GM21576 (cell line): ENCODE data around the gene ZNF678.
A peak's percentile ranks its signal among the peaks of the same experiment; 100 is the strongest.
"Not testable (repeated sequence)": the region's sequence is repeated elsewhere in the genome, so short reads cannot be mapped to it uniquely, and the experiment has no call there.

ENCODE experiments used
- ATAC-seq: cut with Tn5 transposase; IDR thresholded peaks from one replicate; pipeline ENCODE4 v1.9.1; 2021; ENCODE audit warnings: mild to moderate bottlenecking, moderate library complexity; ENCODE audit not compliant: unreplicated experiment

Gene ZNF678

GRCh38 chr1:227710474-227710873 is 147.1 kb downstream of the ZNF678 start:
- not testable (repeated sequence) for ATAC-seq

GRCh38 chr1:227712648-227713047 is 149.3 kb downstream of the ZNF678 start:
- peak; percentile 75 for ATAC-seq

- ATAC-seq: no peak
Observed at GRCh38 chr1:227718932-227719331, 155.6 kb downstream of the ZNF678 start.

GRCh38 chr1:227723474-227723873 is 160.1 kb downstream of the ZNF678 start:
- ATAC-seq: no peak

GRCh38 chr1:227725046-227725445 is 161.7 kb downstream of the ZNF678 start:
- no peak for ATAC-seq

- ATAC-seq: no peak
Observed at GRCh38 chr1:227726318-227726717, 163.0 kb downstream of the ZNF678 start.
